Measurements from ENCODE around the gene EP400.
"Not testable (repeated sequence)": the region's sequence is repeated elsewhere in the genome, so short reads cannot be mapped to it uniquely, and the experiment has no call there.

EP400 gene

DNA sequence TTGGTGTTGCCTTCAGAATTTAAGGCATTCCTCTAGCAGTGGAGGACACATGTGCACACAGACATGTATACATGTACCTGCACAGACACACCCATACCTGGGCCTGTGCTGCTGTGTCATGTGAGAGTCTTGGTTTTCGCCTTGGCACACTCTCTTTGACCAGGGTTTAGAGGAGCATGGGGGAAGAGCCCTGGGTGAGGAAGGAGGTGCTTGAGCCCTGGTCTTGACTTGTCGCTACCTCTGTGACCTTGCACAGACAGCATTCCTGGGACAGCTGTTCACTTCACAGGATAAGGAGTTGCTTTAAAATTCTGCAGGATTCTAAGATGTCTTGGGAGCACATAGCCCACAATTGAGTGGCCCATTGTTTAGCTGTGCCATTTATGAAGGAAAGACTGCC lies 99.7 kb downstream of the EP400 start:
- no peak for DNase-seq

DNA sequence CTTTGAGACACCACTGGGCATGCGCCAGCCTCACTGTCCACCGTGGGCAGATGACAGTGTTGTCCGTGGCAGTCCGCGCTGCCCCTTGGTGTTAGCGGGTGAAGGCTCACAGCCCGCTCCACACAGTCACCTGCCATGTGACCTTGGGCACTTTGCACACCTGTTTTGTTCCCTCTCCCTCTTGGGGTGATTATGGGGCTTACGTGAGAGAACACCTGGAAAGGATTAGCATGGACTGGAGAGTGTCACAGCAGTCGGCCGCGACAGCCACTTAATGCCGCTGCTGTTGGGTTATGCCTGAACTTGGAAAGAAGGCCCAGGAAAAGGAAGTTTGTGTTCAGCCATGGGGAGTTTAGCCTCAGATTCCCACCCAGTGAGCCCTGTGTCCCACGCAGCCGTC lies 100.1 kb downstream of the EP400 start:
- DNase-seq, result no peak

DNA sequence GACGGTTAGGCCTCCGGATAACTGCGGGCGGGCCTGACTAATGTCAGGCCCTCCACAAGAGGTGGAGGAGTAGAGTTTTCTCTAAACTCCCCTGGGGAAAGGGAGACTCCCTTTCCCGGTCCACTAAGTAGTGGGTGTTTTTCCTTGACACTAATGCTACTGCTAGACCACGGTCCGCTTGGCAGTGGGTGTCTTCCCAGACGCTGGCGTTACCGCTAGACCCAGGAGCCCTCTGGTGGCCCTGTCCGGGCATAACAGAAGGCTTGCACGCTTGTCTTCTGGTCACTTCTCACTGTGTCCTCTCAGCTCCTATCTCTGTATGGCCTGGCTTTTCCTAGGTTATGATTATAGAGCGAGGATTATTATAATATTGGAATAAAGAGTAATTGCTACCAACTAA lies 102.0 kb downstream of the EP400 start:
- DNase-seq, result not testable (repeated sequence)

DNA sequence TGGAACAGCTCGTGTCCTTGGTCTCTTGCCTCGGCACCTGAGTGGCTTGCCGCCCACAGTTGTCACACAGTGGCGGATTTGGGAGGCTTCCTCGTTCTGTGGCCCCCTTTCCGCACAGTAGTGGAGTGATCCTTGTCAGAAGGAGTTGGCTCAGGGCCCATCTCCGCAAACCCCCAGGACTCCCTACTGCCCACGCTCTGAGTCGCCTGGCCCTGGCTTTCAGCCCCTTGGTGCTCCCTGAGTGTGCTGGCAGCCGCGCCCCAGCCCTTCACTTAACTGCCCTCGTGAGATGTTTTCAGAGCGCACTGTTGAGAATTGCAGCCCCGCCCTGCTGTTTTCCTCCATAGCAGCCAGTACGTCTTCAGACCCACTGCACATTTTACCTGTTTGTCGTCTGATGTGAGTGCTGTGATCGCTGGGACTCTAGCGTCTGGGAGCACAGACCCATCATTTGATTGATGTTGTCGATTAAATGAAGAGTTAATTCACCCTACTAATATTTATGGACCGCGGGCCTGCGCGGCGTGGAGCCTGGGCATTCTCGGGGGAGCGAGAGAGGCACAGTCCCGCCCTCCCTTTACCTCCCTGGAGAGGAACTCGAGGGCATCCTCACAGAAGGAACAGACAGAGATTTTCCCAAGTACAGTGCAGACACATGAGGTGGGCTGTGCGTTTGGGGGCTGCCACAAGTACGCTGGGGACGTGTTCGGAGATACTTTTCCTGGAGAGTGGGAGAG lies 102.6 kb downstream of the EP400 start:
- no peak for DNase-seq

DNA sequence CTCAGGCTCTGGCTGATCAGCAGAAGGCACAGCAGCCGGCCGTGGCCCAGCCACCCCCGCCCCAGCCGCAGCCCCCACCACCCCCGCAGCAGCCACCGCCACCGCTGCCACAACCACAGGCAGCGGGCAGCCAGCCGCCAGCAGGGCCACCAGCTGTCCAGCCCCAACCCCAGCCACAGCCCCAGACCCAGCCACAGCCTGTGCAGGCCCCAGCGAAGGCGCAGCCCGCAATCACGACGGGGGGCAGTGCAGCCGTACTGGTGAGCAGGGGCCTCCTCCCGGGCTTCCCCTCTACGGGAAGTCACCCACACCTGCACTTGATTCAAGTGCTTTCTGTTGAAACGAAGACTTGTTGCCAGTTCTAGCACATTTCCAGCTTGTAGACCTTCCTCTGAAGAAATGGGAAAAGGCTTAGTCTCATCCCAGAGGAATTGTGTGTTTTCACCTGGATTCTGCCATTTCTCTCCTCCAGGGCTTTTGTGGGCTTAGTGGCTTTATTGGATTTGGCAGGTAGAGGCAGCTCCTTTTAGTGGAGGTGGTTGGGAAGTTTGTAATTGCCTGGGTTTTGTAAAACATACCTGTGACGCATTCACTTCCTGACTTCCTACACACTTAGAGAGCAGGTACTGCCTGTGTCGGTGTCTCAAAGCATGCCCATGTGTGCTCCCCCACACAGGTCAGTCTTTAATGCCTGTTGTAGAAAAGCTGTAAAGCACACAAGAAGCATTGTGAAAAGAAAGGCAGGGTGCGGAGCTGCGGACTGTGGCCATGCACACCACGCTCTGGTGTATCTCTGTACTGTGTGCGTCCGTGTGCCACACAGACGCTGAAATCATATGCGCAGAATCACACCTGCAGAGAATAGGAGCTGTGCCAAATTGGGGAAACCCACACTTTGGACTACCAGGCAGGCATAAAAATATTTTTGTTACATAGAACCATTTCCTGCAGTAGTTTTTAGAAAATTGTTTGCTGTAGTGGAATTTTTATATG lies 103.9 kb downstream of the EP400 start:
- no peak for DNase-seq

DNA sequence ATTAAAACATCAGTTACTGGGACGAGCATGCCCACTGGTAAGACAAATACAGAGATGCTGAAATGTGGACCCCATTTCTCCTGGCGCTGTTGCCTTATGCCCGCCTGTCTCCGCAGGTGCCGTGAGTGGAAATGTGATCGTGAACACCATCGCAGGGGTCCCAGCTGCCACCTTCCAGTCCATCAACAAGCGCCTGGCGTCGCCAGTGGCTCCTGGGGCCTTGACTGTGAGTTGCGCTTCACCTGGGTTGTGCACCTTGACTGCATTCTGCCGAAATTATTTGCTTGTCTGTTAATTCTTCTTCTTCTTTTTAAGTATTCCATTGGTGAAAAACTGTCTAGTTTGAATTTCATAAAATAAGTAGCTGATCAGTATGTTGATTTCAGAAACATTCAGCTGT lies 105.2 kb downstream of the EP400 start:
- DNase-seq, result no peak

DNA sequence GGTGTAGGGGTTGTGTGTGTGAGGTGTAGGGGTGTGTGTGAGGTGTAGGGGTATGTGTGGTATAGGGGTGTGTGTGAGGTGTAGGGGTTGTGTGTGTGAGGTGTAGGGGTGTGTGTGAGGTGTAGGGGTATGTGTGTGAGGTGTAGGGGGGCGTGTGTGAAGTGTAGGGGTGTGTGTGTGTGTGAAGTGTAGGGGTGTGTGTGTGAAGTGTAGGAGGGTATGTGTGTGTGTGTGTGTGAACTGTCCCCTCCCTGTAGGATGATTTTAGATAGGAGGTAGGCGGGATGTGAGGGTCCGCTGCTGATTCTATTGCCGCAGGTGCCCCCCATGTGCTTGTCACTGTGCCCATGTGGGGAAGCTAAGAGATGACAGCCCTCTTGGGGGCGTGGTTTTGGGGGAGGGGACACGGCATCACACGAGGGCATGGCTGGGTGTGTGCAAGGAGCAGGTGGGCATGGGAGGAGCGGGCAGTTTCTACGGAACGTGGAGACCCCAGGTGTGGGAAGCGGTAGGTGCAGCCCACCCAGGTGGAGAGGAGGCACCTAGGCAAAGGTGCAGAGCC lies 105.9 kb downstream of the EP400 start:
- DNase-seq, result no peak

DNA sequence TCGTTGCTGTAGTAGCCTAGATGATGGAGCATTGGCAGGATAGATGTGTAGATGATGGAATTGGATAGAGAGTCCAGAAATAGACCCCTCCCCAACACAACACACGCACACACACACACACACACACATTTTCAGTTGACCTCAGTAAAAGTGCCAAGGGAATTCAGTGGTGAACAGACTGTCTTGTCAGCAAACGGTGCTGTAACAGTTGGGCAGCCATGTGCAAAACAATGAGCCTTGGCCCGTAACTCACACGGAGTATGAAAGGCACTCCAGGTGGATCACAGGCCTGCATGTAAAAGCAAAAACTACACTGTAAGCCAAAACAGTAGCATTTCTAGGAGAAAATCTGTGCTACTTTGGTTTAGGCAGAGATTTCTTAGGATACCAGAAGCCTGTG lies 106.6 kb downstream of the EP400 start:
- DNase-seq, result no peak

DNA sequence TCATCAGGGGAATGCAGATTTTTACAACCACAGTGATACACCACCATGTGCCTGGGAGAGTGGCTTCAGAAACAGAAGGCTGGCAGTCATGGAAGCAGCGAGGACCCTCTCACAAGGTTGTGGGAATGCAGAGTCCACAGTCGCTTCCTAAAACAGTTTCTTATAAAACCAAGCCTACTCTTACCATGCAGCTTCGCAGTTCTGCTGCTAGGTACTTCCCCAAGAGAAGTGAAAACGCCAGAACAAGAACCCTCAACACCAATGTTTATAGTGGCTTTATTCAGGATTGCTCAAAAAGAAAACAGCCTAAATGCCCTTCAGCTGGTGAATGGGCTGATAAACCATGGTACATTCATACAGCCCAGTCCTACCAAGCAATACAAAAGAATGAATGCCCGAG lies 107.2 kb downstream of the EP400 start:
- DNase-seq, result no peak

DNA sequence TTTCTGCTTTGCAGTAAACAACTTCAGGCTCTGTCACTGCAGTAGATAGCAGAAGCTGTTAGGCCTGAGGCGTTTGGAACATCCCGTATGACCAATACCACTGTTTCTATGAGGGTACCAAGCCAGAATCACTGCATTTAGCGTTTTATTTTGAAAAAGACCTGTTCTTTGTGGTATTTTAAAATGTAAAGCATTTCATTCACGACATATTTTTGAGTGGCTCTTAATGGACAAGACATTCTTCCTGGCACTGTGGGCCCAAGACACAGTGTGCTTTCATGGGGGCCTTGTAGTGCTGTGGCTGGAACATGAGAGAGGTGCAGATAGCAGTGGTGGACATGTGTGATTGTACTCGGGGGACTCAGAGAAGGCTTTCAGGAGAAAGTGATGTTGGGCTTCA lies 107.9 kb downstream of the EP400 start:
- DNase-seq, result no peak

DNA sequence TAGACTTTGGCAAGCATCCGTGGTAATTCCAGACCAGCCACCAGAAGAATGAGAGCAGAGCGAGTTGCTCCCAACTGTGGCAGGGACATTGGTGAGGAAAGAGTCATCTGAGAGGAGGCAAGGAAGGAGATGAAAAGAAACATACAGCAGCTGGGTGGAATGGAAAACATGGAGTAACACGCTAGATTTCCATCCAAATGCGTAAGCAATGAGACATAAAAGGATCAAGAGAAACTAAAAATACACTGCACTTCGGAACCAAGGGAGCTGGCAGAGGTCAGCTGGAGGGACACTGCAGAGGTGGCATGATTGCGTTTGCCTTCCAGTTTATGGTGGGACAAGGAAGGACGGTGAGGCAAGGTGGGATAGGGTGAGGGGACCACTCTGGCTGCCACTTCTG lies 111.5 kb downstream of the EP400 start:
- DNase-seq, result no peak

DNA sequence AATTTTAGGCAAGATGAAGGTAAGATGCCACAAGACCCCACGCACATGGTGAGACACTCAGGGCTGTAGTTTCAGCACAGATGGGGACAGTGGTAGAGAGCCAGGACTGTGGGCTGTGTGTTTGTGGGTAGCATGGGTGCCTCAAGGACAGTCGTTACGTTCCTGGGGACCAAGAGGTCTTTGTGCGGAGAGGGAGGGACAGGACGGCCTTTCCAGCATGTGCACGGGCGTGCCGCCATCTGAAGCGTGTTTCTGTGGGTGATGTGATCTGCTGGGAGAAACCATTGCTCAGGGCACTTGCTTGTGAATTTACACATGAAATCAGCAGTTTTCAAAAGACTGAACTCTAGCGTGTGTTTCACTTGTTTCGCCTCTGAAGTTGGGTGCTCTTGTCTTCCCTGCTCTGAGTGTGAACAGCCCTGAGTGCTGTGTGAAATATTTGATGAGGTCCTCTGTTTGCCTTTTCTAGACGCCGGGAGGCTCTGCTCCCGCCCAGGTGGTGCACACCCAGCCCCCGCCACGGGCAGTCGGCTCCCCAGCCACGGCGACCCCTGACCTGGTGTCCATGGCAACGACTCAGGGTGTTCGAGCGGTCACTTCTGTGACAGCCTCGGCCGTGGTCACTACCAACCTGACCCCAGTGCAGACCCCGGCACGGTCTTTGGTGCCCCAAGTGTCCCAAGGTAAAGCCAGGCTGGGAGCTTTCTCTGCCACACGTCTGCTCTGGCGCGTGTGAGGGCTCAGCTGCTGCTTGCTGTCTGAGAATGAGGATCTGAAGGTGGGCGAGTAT lies 112.1 kb downstream of the EP400 start:
- DNase-seq, result no peak

DNA sequence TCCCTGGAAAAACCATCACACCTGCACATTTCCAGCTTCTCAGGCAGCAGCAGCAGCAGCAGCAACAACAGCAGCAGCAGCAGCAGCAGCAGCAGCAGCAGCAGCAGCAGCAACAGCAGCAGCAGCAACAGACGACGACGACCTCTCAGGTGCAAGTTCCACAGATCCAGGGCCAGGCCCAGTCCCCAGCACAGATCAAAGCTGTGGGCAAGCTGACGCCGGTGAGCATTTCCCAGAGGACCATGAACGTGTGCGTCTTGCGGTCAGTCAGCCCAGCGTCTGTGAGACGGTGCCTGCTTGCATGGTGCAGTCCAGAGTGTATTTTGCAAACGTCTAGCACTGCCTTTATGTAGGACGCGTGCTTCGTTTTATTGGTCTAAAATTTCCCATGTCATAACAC lies 112.7 kb downstream of the EP400 start:
- no peak for DNase-seq

DNA sequence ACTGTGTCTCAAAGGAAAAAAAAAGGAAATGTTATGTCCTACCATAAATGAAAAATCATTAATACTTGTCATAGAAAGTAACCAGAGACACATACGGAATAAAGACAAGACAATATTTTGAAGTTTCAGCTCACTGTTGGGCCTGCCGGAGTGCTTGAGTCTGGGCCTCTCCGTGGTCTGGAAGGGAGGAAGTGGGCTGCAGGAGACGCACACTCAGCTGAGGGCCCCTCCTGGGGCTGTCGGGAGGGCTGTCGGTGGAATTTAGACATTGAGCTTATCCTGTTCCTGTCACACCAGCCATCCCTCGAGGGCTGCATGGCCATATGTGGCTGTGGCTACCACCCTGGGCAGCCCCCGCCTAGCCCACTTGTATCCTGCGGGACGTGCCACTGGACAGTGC lies 113.7 kb downstream of the EP400 start:
- no peak for DNase-seq

DNA sequence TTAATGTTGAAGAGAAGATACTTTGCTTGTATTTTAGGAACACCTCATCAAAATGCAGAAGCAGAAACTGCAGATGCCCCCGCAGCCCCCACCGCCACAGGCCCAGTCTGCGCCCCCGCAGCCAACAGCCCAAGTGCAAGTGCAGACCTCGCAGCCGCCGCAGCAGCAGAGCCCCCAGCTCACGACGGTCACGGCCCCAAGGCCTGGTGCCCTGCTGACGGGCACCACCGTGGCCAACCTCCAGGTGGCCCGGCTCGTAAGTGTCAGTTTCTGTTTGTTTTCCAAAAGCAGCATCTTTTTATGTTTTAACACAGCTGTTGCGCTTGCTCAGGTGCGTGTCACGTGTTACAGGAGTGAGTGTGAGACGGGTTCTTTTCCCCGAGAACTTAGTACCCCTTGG lies 114.9 kb downstream of the EP400 start:
- no peak for DNase-seq

DNA sequence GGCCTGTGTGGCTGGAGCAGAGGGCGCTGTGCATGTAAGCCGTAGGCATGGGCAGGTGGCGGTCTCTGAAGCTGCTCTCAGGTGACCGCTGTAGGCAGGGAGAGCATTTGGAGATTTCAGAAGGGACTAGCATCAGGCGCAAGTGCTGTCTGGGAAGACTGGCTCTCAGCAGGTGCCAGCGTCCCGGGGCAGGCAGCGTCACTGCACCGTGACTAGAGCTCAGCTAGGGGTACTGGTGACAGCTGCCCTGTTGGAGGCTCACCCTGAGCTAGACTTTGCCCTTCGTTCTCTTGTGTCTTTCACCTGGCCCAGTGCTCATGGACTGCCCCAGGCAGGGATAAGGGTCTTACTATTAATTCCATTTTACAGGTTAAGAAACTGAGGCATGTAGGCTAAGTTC lies 115.5 kb downstream of the EP400 start:
- no peak for DNase-seq

DNA sequence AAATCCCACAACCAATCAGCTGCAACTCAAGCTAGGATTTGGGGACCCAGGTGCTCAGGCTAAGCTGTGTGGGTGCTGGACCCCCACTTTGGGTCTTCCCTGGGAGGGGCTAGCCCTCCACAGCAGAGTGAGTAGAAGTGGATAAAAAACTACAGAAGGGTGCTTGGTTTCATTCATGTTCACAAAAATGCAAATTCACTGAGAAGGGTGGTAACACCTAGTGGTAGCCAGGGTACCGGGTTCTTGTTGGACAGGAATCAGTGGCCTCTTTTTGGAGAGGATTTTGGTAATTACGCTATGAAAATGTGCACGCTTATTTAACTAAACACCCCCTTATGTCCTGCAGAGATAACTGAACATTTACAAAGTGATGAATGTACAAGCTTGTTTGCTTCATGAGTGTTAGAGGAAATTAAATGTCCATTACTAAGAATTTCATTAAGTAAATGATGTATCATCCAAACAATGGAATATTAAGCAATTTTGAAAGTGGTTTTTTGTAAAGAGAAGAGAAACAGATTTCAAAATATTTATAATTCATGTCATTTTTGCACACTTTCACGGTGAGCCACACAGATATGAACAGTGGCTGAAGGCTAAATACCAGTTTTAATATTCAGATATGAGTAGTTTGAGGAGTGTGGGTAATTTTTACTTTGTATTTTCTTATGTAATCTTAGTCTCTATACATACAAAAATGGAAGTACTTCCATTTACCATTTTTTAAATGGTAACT lies 116.0 kb downstream of the EP400 start:
- DNase-seq, result no peak

DNA sequence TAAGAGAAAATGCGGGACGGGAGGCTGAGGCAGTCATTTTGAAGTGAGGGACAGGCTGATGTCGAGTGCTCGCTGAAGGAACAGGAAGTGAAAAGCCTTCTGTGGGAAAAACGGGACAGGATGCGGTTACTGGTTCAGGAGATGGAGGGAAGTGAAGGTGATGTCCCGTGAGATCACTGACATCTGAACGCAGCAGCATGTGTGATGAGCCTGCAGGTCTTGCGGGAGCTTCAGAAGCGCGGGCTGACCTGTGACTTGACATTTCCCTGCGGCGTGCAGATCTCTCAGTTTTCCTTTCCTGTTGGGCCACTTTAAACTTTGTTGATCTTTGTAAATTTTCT lies 116.6 kb downstream of the EP400 start:
- DNase-seq, result no peak

DNA sequence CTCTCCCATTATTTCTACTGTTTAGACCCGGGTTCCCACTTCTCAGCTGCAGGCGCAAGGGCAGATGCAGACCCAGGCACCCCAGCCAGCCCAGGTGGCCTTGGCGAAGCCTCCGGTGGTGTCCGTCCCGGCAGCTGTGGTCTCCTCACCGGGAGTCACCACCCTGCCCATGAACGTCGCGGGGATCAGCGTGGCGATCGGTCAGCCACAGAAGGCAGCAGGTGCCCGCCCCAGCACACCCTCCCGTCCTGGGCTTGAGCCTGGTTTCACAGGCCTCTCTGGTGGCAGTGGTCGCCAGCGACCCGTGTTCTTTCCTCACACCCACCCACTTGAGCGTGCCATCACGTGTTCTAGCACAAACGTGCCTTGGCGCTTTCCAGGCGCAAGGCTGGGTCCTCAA lies 117.0 kb downstream of the EP400 start:
- no peak for DNase-seq

DNA sequence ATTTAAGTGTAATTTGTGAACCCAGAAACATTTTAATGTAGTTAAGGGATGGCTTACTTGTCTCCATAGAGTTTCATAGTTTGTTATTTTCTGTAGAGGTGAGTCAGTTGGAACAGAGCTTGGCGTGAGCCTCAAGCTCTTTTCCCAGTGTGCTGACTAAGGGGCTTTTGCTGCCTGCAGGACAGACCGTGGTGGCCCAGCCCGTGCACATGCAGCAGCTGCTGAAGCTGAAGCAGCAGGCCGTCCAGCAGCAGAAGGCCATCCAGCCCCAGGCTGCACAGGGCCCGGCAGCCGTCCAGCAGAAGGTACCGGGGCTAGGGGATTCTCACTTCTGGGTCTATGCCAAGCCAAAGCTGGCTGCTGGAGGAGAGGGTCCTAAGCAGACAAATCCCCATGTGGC lies 117.4 kb downstream of the EP400 start:
- no peak for DNase-seq

DNA sequence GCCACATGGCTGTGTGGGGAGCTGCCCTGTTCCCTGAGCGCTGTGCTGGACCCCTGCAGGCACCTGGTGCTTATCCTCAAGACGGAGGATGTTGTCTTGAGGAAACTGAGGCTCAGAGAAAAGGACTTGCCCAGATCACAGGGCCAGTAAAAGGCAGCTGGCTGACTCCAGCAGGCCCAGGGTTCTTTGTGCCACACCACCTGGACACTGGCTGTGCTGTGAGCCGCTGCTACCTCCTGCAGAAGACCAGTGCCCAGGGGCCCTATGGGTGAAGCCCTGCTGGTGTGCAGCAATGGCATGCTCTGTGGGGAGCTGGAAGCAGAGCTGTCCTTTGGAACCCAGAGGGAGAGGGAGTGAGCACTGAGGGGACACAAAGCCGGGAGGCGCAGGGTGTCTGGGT lies 118.5 kb downstream of the EP400 start:
- DNase-seq, result no peak

DNA sequence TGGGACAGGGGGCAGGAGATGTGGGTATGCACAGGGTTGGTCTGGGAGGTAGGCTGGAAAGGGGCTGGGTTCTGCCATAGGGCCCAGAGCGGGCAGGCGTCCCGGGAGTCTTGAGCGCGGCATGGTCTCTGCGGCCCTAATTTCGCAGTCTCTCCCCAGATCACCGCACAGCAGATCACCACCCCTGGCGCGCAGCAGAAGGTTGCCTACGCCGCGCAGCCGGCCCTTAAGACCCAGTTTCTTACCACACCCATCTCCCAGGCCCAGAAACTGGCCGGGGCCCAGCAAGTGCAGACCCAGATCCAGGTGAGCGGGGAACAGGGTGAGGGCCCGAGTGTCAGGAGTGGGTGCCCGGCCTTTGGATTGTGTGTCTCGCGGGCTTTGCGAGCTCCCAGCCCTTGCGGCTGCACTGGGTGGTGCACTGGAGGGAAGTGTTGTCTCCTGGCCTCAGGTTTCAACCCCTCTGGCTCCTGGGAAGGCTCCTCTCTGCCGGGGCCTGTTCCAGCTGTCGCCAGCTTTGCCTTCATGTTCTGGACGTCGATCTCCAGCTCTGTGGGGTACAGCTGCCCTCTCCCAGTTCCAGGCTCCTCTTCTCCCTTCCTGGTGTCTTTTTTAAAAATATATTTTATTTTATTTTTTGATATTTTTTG lies 119.7 kb downstream of the EP400 start:
- no peak for DNase-seq

All from NCI-H2171 treated with DMSO at 0.1 percent for 48 hours (cell line).